NB4 (cell line): Measurements from ENCODE around the gene C20orf204.
A peak's percentile ranks its signal among the peaks of the same experiment; 100 is the strongest.

Source experiments
- DNase-seq: peaks from one replicate; pipeline ENCODE4 v3.0.0; 2010; ENCODE audit warnings: low read depth
- H3K4me3 ChIP-seq: one replicate; pipeline ENCODE4 v1.5.1; 2011; ENCODE audit warnings: mild to moderate bottlenecking, low read depth, low read length, moderate library complexity
- CTCF ChIP-seq: IDR thresholded peaks from one replicate; pipeline ENCODE4 v1.5.1; 2012; ENCODE audit warnings: low read depth, low read length
- MAX ChIP-seq: IDR thresholded peaks from 2 replicates; pipeline ENCODE4 v1.6.1; 2011; ENCODE audit warnings: low read depth, low read length
- MYC ChIP-seq: IDR thresholded peaks from 2 replicates; pipeline ENCODE4 v1.6.1; 2011; ENCODE audit warnings: low read depth, low read length
- POLR2A ChIP-seq: IDR thresholded peaks from 2 replicates; pipeline ENCODE4 v1.6.1; 2011; ENCODE audit warnings: mild to moderate bottlenecking; ENCODE audit not compliant: insufficient read length; ENCODE audit errors: extremely low read depth

The C20orf204 gene

GRCh38 chr20:64037199-64037497 is 1.2 kb downstream of the C20orf204 start:
- TF ChIP-seq MAX, result no peak
- TF ChIP-seq POLR2A, result no peak
- no peak for TF ChIP-seq MYC
- TF ChIP-seq CTCF, result no peak
- no peak overlapping the region for H3K4me3 ChIP-seq
- DNase-seq, result no peak

- peak; percentile 37 for DNase-seq
- H3K4me3 ChIP-seq, result no peak overlapping the region
- TF ChIP-seq MAX, result no peak
- no peak for TF ChIP-seq POLR2A
These were observed 1.7 kb downstream of the C20orf204 start for GRCh38 chr20:64037498-64038213.

- no peak overlapping the region for H3K4me3 ChIP-seq
- TF ChIP-seq MAX (no peak), MYC (no peak), CTCF (no peak), POLR2A (no peak)
- DNase-seq, result no peak
These were observed 2.2 kb downstream of the C20orf204 start for GRCh38 chr20:64038224-64038564.

GRCh38 chr20:64038565-64039292 is 2.7 kb downstream of the C20orf204 start:
- peak; percentile 89 for DNase-seq
- TF ChIP-seq CTCF (peak; percentile 62), POLR2A (peak; percentile 31), MYC (peak; percentile 59; the same call in 1 of the 2 replicates), MAX (peak; percentile 79)

GRCh38 chr20:64039293-64040160 is 3.5 kb downstream of the C20orf204 start:
- peak overlapping the region; percentile 25 for H3K4me3 ChIP-seq
- no peak for TF ChIP-seq MAX
- TF ChIP-seq POLR2A, result no peak
- TF ChIP-seq CTCF, result no peak
- TF ChIP-seq MYC, result no peak; the same call in 1 of the 2 replicates
- DNase-seq, result no peak

More at GRCh38 chr20:64038565-64039292, 2.7 kb downstream of the C20orf204 start:
- peak overlapping the region; percentile 28 for H3K4me3 ChIP-seq
